Sciatic nerve (tissue), 2 donors: ENCODE data around the gene IPO13. TPM values are rescaled to one million over a fixed set of nuclear protein-coding genes. Genes with fewer than 3 reads are reported as not detected.

ENCODE experiments used
- ATAC-seq: fragments of 200-7000 bp; cut with Tn5 transposase; one replicate; pipeline ENCODE4 v1.9.1; 2020; ENCODE audit warnings: mild to moderate bottlenecking, moderate library complexity
- DNase-seq: peaks from one replicate; pipeline ENCODE4 v3.0.0-alpha.2; 2020; ENCODE audit warnings: low spot score
- intact Hi-C: fragments of 100-400 bp; cut with DNase I; formaldehyde crosslinking; loops from one replicate; pipeline ENCODE4 v1.14.2; 2022
- total RNA-seq: library from RNA; stranded (reverse); fragmentation: NEBNext Ultra II Directional; extraction: Animal tissue kit (Norgen Biotek cat#: 25700); gene quantifications from one replicate; pipeline ENCODE4 v1.2.1, GENCODE V29; 2021
- donor health status: DM: no; HTN: no; CAD: no.
- donor health status: DM: no; HTN: no; CAD: no.

IPO13 gene
- total RNA-seq, 1 donor from 2014 or later = 29.0 TPM

- ATAC-seq = no peak
- intact Hi-C loops = no loop called here
- DNase-seq = no peak
Observed at GRCh38 chr1:43942411-43942810, 4.3 kb upstream of the IPO13 start.

DNA sequence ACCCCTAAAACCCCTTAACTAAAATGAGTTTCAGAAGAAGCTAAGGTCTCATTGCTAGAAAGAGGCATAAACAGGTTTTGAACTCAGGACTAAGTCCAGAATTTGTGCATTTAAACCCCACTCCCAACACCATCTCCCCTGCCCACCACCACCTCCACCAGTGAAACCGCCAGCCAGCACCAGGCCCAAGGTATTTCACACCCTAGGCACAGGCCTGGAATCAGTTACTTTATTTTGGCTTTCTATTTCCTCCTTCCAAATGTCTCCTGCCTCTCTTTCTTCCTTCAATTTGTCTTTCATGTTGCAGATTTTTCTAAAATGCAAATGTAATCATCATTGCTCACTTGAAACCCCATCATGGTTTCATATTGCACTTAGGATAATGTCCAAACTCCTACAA, 1.9 kb upstream of the IPO13 start:
- intact Hi-C loops = no loop called here
- DNase-seq (no peak), ATAC-seq (no peak)

- DNase-seq (no peak), ATAC-seq (no peak)
- intact Hi-C loops = no loop called here
Observed at GRCh38 chr1:43945674-43946235, 995 bp upstream of the IPO13 start.

GRCh38 chr1:43947061-43947873, 517 bp downstream of the IPO13 start:
- no peak for DNase-seq
- intact Hi-C loops = no loop called here

DNA sequence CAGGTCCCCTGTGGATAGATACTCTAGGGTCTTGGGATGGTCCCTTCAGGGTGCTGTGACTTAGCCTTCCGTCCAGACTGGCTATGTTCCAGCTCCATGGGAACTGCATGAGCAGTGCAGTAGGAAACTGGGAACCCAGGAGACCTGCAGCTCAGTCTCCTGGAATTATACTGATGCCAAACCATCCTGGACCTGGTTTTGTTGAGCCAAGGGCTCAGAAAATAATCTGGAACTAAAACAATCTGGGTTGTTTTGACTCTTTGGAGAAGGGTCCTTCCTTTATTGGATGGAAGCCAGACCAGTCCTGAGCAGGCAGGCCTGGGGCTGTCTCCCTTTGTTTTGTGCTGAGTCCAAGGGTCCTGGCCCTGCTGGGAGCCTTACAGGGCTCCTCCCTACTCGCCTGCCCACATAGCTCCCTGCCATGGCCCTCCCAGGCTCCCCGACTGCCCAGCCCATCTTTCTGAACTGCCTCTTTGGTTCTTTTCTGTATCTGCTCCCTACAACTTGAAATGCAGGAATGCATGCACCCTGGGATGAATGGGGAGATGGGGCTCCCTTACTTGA, 1.2 kb downstream of the IPO13 start:
- intact Hi-C loops = no loop called here
- ATAC-seq = no peak
- no peak for DNase-seq

More at GRCh38 chr1:43947061-43947873, 517 bp downstream of the IPO13 start:
- no peak for ATAC-seq

DNA sequence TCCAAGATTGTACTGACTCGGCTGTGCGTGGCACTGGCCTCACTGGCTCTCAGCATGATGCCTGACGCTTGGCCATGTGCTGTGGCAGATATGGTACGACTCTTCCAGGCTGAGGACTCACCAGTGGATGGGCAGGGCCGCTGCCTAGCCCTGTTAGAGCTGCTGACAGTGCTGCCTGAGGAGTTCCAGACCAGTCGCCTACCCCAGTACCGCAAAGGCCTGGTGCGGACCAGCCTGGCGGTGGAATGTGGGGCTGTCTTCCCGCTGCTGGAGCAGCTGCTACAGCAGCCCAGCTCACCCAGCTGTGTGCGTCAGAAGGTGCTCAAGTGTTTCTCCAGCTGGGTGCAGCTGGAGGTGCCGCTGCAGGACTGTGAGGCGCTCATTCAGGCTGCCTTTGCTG, 2.9 kb downstream of the IPO13 start:
- ATAC-seq (no peak), DNase-seq (no peak)
- intact Hi-C loops = no loop called here

DNA sequence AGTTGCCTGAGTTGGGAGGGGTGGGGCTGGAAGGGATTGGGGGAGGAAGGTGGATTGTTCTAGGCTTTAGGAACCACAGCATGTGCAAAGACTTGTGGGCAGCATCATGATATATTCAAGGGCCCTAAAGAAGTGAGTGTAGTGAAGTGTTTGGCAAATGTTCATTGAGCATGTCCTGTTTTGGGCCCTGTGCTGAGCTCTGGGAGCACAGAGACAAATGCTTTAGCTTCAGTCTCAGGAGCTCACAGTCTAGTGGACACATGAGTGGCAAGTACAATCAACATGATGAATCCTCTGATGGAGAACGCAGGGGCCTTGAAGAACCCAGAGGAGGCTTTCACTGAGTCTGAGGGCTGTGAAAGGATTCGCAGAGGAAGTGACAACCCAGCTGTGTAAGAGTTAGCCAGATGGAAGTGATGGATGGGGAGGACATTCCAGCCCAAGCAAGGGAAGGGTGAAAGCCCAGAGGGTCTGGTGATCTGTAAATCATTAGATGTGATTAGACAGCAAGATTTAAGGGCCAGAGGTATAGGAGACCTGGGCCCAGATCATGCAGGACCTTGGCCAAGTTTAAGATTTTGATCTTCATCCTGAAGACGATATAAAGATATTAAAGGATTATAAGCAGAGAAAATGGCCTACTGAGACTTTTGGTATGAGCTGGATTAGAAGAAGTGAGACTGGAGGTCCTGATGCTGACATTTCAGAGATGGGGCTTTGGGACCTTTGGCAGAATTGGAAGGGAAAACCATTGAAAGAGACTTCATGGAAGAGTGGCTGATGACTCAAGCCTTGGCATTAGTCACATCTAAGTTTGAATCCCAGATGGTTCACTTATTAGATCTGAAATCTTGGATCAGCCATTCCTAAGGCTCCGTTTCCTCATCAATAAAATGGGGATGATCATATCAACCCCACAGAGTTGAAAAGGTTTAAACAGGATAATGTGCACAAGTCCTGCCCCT, 4.6 kb downstream of the IPO13 start:
- intact Hi-C loops = no loop called here
- ATAC-seq (no peak), DNase-seq (no peak)

DNA sequence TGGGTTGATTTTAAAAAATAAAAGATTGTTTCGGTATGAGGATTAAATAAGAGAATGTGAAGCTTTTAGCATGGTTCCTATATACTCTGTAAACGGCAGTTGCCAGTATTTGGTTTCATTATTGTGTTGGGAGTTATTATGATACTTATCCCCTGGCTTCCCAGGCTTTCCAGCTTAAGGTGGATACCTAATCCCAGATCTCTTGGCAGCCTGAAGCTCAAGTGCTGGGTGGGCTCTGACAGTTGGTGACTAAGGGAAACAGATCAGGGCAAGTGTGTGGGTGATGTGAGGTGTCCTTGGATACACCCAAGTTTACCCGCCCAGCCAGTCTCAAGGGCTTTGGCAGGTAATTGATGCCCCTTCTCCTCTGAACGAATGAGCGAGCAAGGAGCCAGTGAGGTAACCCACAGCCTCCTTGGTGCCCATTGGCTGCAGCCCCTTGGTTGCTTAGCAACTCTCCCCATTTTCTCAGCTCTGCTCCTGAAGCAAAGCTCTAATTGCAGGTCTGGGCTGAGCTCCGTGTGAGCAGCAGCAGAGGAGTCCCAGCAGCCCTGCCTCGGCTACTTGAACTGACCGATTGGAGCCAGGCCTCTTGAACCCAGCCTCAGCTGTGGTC, 6.1 kb downstream of the IPO13 start:
- DNase-seq (no peak), ATAC-seq (no peak)
- intact Hi-C loops = no loop called here

DNA sequence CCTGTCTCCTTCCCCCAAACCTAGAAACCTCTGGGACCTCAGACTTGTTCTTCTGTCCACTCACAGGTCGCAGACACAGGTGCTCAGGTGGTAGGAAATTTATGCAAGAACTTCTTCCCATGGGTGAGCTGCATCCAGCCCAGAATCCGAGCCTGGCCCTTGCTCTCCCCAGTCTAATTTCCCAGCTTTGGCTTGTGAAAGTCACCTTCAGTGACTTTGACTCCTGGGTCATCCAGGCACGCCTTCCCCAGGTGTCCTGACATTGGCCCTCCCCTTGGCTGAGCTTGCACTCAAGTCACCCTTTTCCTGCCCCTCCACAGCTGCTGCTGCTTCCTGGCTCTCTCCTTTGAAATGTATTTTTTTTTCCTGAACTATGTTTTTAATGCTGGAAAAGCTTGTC, 6.6 kb downstream of the IPO13 start:
- ATAC-seq = no peak
- intact Hi-C loops = no loop called here
- no peak for DNase-seq

GRCh38 chr1:43954036-43954435, 7.3 kb downstream of the IPO13 start:
- intact Hi-C loops = no loop called here
- no peak for DNase-seq

DNA sequence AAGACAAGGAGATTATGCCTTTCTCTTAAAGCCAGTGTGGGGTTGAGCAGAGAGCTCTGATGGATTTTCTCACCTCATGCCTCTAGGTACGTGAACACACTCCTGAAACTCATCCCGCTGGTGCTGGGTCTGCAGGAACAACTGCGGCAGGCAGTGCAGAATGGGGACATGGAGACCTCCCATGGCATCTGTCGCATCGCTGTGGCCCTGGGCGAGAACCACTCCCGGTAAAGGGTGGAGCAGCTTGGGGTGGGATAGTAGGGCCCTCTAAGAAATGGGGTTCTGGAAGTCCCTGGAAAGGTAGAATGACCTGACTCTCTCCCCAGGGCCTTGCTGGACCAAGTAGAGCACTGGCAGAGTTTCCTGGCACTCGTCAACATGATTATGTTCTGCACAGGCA, 9.5 kb downstream of the IPO13 start:
- ATAC-seq = no peak
- intact Hi-C loops = no loop called here
- no peak for DNase-seq

More at GRCh38 chr1:43954036-43954435, 7.3 kb downstream of the IPO13 start:
- no peak for ATAC-seq

DNA sequence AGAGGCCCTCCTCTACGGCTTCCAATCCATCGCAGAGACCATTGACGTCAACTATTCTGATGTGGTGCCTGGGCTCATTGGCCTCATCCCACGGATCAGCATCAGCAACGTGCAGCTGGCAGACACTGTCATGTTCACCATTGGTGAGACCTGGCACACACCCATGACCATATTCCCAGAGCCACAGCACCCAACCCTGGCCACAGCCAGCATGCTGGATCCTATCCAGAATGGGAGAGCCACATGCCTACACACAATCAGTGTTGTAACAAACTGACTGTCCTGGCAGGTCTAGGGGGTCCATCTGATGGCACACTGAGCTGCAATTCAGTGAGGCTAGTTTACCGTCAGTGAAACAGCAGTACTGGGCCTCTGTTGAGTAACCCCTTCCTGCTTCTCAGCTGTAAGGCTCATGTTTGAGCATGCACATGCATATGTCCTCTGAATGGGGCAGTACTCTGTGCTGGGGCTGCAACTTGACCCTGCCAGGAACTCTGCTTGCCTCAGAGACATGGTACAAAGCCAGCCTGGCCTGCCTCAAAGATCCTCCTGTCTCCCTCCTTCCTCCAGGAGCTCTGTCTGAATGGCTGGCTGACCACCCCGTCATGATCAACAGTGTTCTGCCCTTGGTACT, 10.8 kb downstream of the IPO13 start:
- DNase-seq = no peak
- intact Hi-C loops = no loop called here
- ATAC-seq = no peak

- intact Hi-C loops = no loop called here
- no peak for DNase-seq
- ATAC-seq = peak; percentile 27
Observed at GRCh38 chr1:43958351-43959255, 11.9 kb downstream of the IPO13 start.

DNA sequence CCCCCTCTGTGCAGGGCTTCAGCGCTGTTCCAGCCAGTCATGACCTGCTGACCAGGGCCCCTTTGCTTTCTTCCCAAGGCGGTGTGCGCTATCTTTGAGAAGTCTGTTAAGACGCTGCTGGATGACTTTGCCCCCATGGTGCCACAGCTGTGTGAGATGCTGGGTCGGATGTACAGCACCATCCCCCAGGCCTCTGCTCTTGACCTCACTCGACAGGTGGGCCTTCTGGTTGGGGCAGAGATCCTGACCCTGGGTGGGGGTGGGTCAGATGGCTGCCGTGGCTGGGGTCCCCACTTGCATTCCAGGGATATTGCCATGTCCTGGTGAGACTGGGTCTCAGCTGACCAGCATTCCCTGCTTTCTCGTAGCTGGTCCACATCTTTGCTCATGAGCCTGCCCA, 14.0 kb downstream of the IPO13 start:
- DNase-seq = no peak
- intact Hi-C loops = no loop called here
- no peak for ATAC-seq

GRCh38 chr1:43961692-43962091, 14.9 kb downstream of the IPO13 start:
- DNase-seq (no peak), ATAC-seq (no peak)
- intact Hi-C loops = no loop called here

- DNase-seq (no peak), ATAC-seq (no peak)
- intact Hi-C loops = no loop called here
Observed at GRCh38 chr1:43962324-43962723, 15.6 kb downstream of the IPO13 start.

- ATAC-seq = no peak
- DNase-seq = no peak
- intact Hi-C loops = no loop called here
Observed at GRCh38 chr1:43963006-43963405, 16.3 kb downstream of the IPO13 start.

GRCh38 chr1:43963890-43964289, 17.1 kb downstream of the IPO13 start:
- no peak for ATAC-seq
- intact Hi-C loops = no loop called here
- DNase-seq = no peak
